GM10847 (cell line): ENCODE results near the gene ERLIN1.

Source experiments
- POLR2A ChIP-seq: IDR thresholded peaks from 2 replicates; pipeline ENCODE4 v1.6.1; 2011; ENCODE audit not compliant: insufficient read length; ENCODE audit errors: extremely low read depth

Gene ERLIN1

GRCh38 chr10:100148353-100149211 is 37.2 kb downstream of the ERLIN1 start:
- no peak for TF ChIP-seq POLR2A

GRCh38 chr10:100146875-100147650 is 38.8 kb downstream of the ERLIN1 start:
- TF ChIP-seq POLR2A = no peak

- no peak for TF ChIP-seq POLR2A
These were observed 39.4 kb downstream of the ERLIN1 start for GRCh38 chr10:100146398-100146797.

GRCh38 chr10:100143756-100144155 is 42.1 kb downstream of the ERLIN1 start:
- TF ChIP-seq POLR2A = no peak

GRCh38 chr10:100141446-100142087 is 44.3 kb downstream of the ERLIN1 start:
- TF ChIP-seq POLR2A = no peak

GRCh38 chr10:100140070-100140469 is 45.8 kb downstream of the ERLIN1 start:
- no peak for TF ChIP-seq POLR2A

GRCh38 chr10:100138921-100139496 is 46.8 kb downstream of the ERLIN1 start:
- TF ChIP-seq POLR2A = no peak

- TF ChIP-seq POLR2A = no peak
These were observed 50.3 kb downstream of the ERLIN1 start for GRCh38 chr10:100135486-100135885.

- no peak for TF ChIP-seq POLR2A
These were observed 52.0 kb downstream of the ERLIN1 start for GRCh38 chr10:100133801-100134200.

GRCh38 chr10:100132427-100132826 is 53.4 kb downstream of the ERLIN1 start:
- no peak for TF ChIP-seq POLR2A

GRCh38 chr10:100131571-100131970 is 54.3 kb downstream of the ERLIN1 start:
- TF ChIP-seq POLR2A = no peak

- no peak for TF ChIP-seq POLR2A
These were observed 55.0 kb downstream of the ERLIN1 start for GRCh38 chr10:100130831-100131230.

GRCh38 chr10:100129424-100129823 is 56.4 kb downstream of the ERLIN1 start:
- no peak for TF ChIP-seq POLR2A

- no peak for TF ChIP-seq POLR2A
These were observed 56.9 kb downstream of the ERLIN1 start for GRCh38 chr10:100128951-100129350.

- TF ChIP-seq POLR2A = no peak
These were observed 61.7 kb downstream of the ERLIN1 start for GRCh38 chr10:100124097-100124496.
